ENCODE data around the gene SH3BP5.

The SH3BP5 gene

DNA sequence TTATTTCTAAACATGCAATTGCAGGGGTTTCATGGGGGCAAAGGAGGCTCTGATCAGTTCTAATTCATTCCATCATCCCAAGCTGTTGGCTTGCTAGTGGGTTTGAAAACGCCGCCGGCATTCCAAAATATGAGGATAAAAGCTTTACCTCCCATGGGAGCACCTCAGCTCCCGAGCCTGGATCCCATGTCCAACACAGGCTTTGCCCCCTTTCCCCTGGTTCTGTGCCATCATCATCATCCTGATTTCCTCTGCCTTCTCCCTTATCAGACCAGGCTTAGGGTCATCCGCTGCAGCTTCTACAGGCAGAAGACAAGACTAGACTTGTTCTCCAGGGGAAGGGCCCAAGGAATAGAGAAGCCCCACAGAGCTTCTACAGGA, 25.4 kb downstream of the SH3BP5 start:
- no CpG with 5 or more reads among the region's 5 CpGs for WGBS, 2 donors (ENCODE audit: extremely low coverage in 2 of 2, insufficient read length in 2 of 2, insufficient replicate concordance in 1 of 2)
- H3K9me3 ChIP-seq (replicated peaks in 1 of 2; ENCODE audit: control insufficient read depth in 2 of 2, insufficient read depth in 1 of 2, low read depth in 1 of 2, low read length in 2 of 2) = no peaks in the 10 kb centered on the region
- peak overlapping the region; percentile 7 for H3K18ac ChIP-seq (ENCODE audit: low read length)
- H2BK120ac ChIP-seq (ENCODE audit: low read depth, low read length) = no peak overlapping the region
- H3K14ac ChIP-seq (ENCODE audit: low read length) = no peak overlapping the region
- no peak overlapping the region for H2AFZ ChIP-seq (ENCODE audit: low read length)
- H3K4me1 ChIP-seq (ENCODE audit: control insufficient read depth in 2 of 2, insufficient read depth in 1 of 2, low read depth in 1 of 2, low read length in 2 of 2) = peaks cover 6 to 23% of the 10 kb centered on the region in 2 donors
- H3K27ac ChIP-seq (replicated peaks; ENCODE audit: low read length) = no peak overlapping the region
- DNase-seq (ENCODE audit: low spot score) = no peak
- H3K79me1 ChIP-seq (ENCODE audit: low read depth, low read length) = no peaks in the 10 kb centered on the region
- no peak overlapping the region for H3K23ac ChIP-seq (ENCODE audit: low read depth, low read length, poor library complexity)
- H3K4me3 ChIP-seq (ENCODE audit: low read length in 2 of 2) = no peak overlapping the region
- H2AK5ac ChIP-seq (ENCODE audit: low read depth, low read length) = no peak overlapping the region
- H3K4ac ChIP-seq (ENCODE audit: low read length) = no peak overlapping the region
- H2BK15ac ChIP-seq (ENCODE audit: low read length) = no peak overlapping the region
- no peaks in the 10 kb centered on the region for H3K36me3 ChIP-seq (replicated peaks in 1 of 2; ENCODE audit: control insufficient read depth in 2 of 2, insufficient read depth in 2 of 2, low read length in 2 of 2)
- H3K27me3 ChIP-seq (ENCODE audit: control insufficient read depth in 3 of 3, insufficient read depth in 3 of 3, low read depth in 1 of 3, low read length in 3 of 3) = no peaks in the 10 kb centered on the region
- H2BK12ac ChIP-seq (ENCODE audit: low read length) = no peak overlapping the region
- H4K8ac ChIP-seq (ENCODE audit: low read depth, low read length) = no peak overlapping the region
- H3K4me2 ChIP-seq (ENCODE audit: insufficient read depth, low read length, poor library complexity, severe bottlenecking) = no peak overlapping the region
- H3K9ac ChIP-seq (ENCODE audit: low read depth, low read length, poor library complexity) = no peak overlapping the region
- no peak overlapping the region for H2BK5ac ChIP-seq (ENCODE audit: low read length)
- H4K91ac ChIP-seq (ENCODE audit: low read depth, low read length, poor library complexity) = no peak overlapping the region

DNA sequence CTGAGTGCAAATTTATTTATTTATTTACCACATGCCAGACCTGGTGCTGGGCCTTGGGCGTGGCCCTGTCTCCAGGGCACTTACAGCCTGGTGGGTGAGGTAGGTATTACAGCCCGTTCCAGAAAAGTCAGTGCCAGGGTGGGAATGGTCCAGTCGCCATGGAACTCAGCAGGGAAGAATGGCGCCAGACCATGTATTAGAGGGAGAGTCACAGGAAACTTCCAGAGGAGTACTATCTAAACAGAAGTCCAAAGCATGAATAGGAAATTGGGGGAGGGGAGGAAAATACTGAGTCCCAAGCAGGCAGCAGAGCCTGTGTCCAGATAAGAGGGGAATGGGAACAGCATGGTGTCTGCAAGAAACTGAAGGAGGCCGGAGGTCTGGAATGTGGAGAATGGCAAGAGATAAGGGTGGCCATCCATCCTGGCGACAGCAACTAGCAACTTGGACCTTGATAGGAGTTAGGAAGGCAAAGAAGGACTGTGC, 27.0 kb downstream of the SH3BP5 start:
- DNase-seq (ENCODE audit: low spot score) = no peak

DNA sequence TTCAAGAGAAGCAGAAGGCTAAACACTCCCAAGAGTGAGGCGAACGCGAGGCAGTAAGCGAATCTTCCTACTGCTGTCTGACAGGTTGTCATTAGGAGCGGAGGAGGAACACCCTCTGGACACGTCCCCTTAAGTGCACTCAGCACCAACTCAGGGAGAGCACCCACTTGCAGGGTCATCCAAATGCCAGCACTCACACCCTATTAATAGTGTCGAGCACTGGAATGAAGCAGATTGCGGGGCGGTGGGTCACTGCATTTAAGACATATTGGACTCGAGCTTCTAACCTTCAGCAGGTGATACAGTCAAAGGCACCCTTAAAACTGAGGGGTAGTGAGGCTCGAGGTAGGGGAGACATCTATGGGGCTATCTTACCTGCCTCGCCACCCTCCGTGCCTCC, 28.7 kb downstream of the SH3BP5 start:
- no CpG with 5 or more reads among the region's 13 CpGs for WGBS, 2 donors (ENCODE audit: extremely low coverage in 2 of 2, insufficient read length in 2 of 2, insufficient replicate concordance in 1 of 2)
- Histone ChIP-seq H2BK15ac (ENCODE audit: low read length) (no peak overlapping the region), H3K4me3 (ENCODE audit: low read length in 2 of 2) (no peak overlapping the region), H3K9me3 (replicated peaks in 1 of 2; ENCODE audit: control insufficient read depth in 2 of 2, insufficient read depth in 1 of 2, low read depth in 1 of 2, low read length in 2 of 2) (no peaks in the 10 kb centered on the region), H3K23ac (ENCODE audit: low read depth, low read length, poor library complexity) (no peak overlapping the region), H3K27ac (replicated peaks; ENCODE audit: low read length) (no peak overlapping the region), H3K79me1 (ENCODE audit: low read depth, low read length) (no peaks in the 10 kb centered on the region), H2AFZ (ENCODE audit: low read length) (no peak overlapping the region), H3K14ac (ENCODE audit: low read length) (no peak overlapping the region), H3K4ac (ENCODE audit: low read length) (no peak overlapping the region), H3K4me1 (ENCODE audit: control insufficient read depth in 2 of 2, insufficient read depth in 1 of 2, low read depth in 1 of 2, low read length in 2 of 2) (peaks cover 0 to 12% of the 10 kb centered on the region in 2 donors), H3K18ac (ENCODE audit: low read length) (no peak overlapping the region), H3K4me2 (ENCODE audit: insufficient read depth, low read length, poor library complexity, severe bottlenecking) (no peak overlapping the region), H3K9ac (ENCODE audit: low read depth, low read length, poor library complexity) (no peak overlapping the region), H4K8ac (ENCODE audit: low read depth, low read length) (no peak overlapping the region), H2AK5ac (ENCODE audit: low read depth, low read length) (no peak overlapping the region), H3K36me3 (replicated peaks in 1 of 2; ENCODE audit: control insufficient read depth in 2 of 2, insufficient read depth in 2 of 2, low read length in 2 of 2) (no peaks in the 10 kb centered on the region), H2BK12ac (ENCODE audit: low read length) (no peak overlapping the region), H4K91ac (ENCODE audit: low read depth, low read length, poor library complexity) (no peak overlapping the region), H2BK5ac (ENCODE audit: low read length) (no peak overlapping the region), H3K27me3 (ENCODE audit: control insufficient read depth in 3 of 3, insufficient read depth in 3 of 3, low read depth in 1 of 3, low read length in 3 of 3) (no peaks in the 10 kb centered on the region), H2BK120ac (ENCODE audit: low read depth, low read length) (no peak overlapping the region)
- DNase-seq (ENCODE audit: low spot score) = no peak

More for the DNA sequence above, 27.0 kb downstream of the SH3BP5 start:
- no peak overlapping the region for H2AFZ ChIP-seq (ENCODE audit: low read length)
- no peak overlapping the region for H3K4me2 ChIP-seq (ENCODE audit: insufficient read depth, low read length, poor library complexity, severe bottlenecking)
- no peak overlapping the region for H2AK5ac ChIP-seq (ENCODE audit: low read depth, low read length)
- H3K9me3 ChIP-seq (replicated peaks in 1 of 2; ENCODE audit: control insufficient read depth in 2 of 2, insufficient read depth in 1 of 2, low read depth in 1 of 2, low read length in 2 of 2) = no peaks in the 10 kb centered on the region
- no CpG with 5 or more reads among the region's 6 CpGs for WGBS, 2 donors (ENCODE audit: extremely low coverage in 2 of 2, insufficient read length in 2 of 2, insufficient replicate concordance in 1 of 2)
- H3K27me3 ChIP-seq (ENCODE audit: control insufficient read depth in 3 of 3, insufficient read depth in 3 of 3, low read depth in 1 of 3, low read length in 3 of 3) = no peaks in the 10 kb centered on the region
- H4K91ac ChIP-seq (ENCODE audit: low read depth, low read length, poor library complexity) = no peak overlapping the region
- no peak overlapping the region for H3K4ac ChIP-seq (ENCODE audit: low read length)
- H3K79me1 ChIP-seq (ENCODE audit: low read depth, low read length) = no peaks in the 10 kb centered on the region
- H3K18ac ChIP-seq (ENCODE audit: low read length) = no peak overlapping the region
- no peaks in the 10 kb centered on the region for H3K36me3 ChIP-seq (replicated peaks in 1 of 2; ENCODE audit: control insufficient read depth in 2 of 2, insufficient read depth in 2 of 2, low read length in 2 of 2)
- no peak overlapping the region for H2BK12ac ChIP-seq (ENCODE audit: low read length)
- H3K27ac ChIP-seq (replicated peaks; ENCODE audit: low read length) = no peak overlapping the region
- no peak overlapping the region for H2BK120ac ChIP-seq (ENCODE audit: low read depth, low read length)
- H3K4me1 ChIP-seq (ENCODE audit: control insufficient read depth in 2 of 2, insufficient read depth in 1 of 2, low read depth in 1 of 2, low read length in 2 of 2) = peaks cover 6 to 18% of the 10 kb centered on the region in 2 donors
- H3K9ac ChIP-seq (ENCODE audit: low read depth, low read length, poor library complexity) = no peak overlapping the region
- H3K14ac ChIP-seq (ENCODE audit: low read length) = no peak overlapping the region
- H4K8ac ChIP-seq (ENCODE audit: low read depth, low read length) = no peak overlapping the region
- no peak overlapping the region for H2BK5ac ChIP-seq (ENCODE audit: low read length)
- no peak overlapping the region for H3K23ac ChIP-seq (ENCODE audit: low read depth, low read length, poor library complexity)
- no peak overlapping the region for H2BK15ac ChIP-seq (ENCODE audit: low read length)
- no peak overlapping the region for H3K4me3 ChIP-seq (ENCODE audit: low read length in 2 of 2)

DNA sequence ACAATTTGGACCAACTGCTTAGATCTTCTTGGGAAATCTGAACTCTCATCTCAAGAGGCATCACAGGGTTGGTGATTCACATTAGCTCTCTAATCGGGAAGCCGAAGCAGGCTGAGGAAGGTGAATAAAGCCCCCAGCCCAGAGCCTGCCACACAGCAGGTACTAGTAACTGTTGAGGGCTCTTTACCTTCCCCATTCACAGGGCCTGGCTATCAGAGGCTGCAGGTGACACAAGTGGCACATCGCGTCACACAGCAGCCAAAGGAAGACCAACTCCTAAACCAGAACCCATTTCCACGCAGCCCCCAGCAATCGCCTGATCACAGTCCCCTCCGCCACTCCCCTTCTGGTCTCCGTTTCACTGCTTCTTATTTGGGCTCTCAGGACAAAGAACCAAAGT, 29.2 kb downstream of the SH3BP5 start:
- H4K91ac ChIP-seq (ENCODE audit: low read depth, low read length, poor library complexity) = no peak overlapping the region
- no peaks in the 10 kb centered on the region for H3K27me3 ChIP-seq (ENCODE audit: control insufficient read depth in 3 of 3, insufficient read depth in 3 of 3, low read depth in 1 of 3, low read length in 3 of 3)
- H3K23ac ChIP-seq (ENCODE audit: low read depth, low read length, poor library complexity) = no peak overlapping the region
- H3K9ac ChIP-seq (ENCODE audit: low read depth, low read length, poor library complexity) = peak overlapping the region; percentile 55
- H4K8ac ChIP-seq (ENCODE audit: low read depth, low read length) = no peak overlapping the region
- no peak overlapping the region for H2BK15ac ChIP-seq (ENCODE audit: low read length)
- WGBS, 2 donors (ENCODE audit: extremely low coverage in 2 of 2, insufficient read length in 2 of 2, insufficient replicate concordance in 1 of 2) = no CpG with 5 or more reads among the region's 8 CpGs
- no peak overlapping the region for H3K27ac ChIP-seq (replicated peaks; ENCODE audit: low read length)
- H3K9me3 ChIP-seq (replicated peaks in 1 of 2; ENCODE audit: control insufficient read depth in 2 of 2, insufficient read depth in 1 of 2, low read depth in 1 of 2, low read length in 2 of 2) = no peaks in the 10 kb centered on the region
- H3K18ac ChIP-seq (ENCODE audit: low read length) = no peak overlapping the region
- H3K4me2 ChIP-seq (ENCODE audit: insufficient read depth, low read length, poor library complexity, severe bottlenecking) = no peak overlapping the region
- no peak overlapping the region for H3K4me3 ChIP-seq (ENCODE audit: low read length in 2 of 2)
- no peaks in the 10 kb centered on the region for H3K36me3 ChIP-seq (replicated peaks in 1 of 2; ENCODE audit: control insufficient read depth in 2 of 2, insufficient read depth in 2 of 2, low read length in 2 of 2)
- DNase-seq (ENCODE audit: low spot score) = no peak
- peaks cover 0 to 9% of the 10 kb centered on the region in 2 donors for H3K4me1 ChIP-seq (ENCODE audit: control insufficient read depth in 2 of 2, insufficient read depth in 1 of 2, low read depth in 1 of 2, low read length in 2 of 2)
- H2BK5ac ChIP-seq (ENCODE audit: low read length) = no peak overlapping the region
- no peak overlapping the region for H3K14ac ChIP-seq (ENCODE audit: low read length)
- no peak overlapping the region for H2AFZ ChIP-seq (ENCODE audit: low read length)
- H3K79me1 ChIP-seq (ENCODE audit: low read depth, low read length) = no peaks in the 10 kb centered on the region
- H2BK12ac ChIP-seq (ENCODE audit: low read length) = no peak overlapping the region
- H2AK5ac ChIP-seq (ENCODE audit: low read depth, low read length) = no peak overlapping the region
- no peak overlapping the region for H2BK120ac ChIP-seq (ENCODE audit: low read depth, low read length)
- no peak overlapping the region for H3K4ac ChIP-seq (ENCODE audit: low read length)
